Astrocyte (in vitro differentiated cells and primary cell): ENCODE measurements around the gene PJVK. TPM values are rescaled to one million over a fixed set of nuclear protein-coding genes. Genes with fewer than 3 reads are reported as not detected.
A peak's percentile ranks its signal among the peaks of the same experiment; 100 is the strongest.

Experiments used
- DNase-seq: peaks from one replicate; pipeline ENCODE4 v3.0.0-alpha.2; 2010; ENCODE audit warnings: low read depth
- FAIRE-seq: peaks from 2 replicates; lab custom pipeline; 2011; peaks lifted over from hg19 to GRCh38; lab: Jason Lieb, UNC
- H2AFZ ChIP-seq: 2 replicates; pipeline ENCODE4 v1.6.0; 2012; ENCODE audit warnings: low read depth, low read length, inconsistent platforms
- H3K27ac ChIP-seq: 2 replicates; pipeline ENCODE4 v1.5.1; 2011; ENCODE audit warnings: low read depth, low read length, inconsistent platforms
- H3K27me3 ChIP-seq: 2 replicates; pipeline ENCODE4 v1.6.0; 2011; ENCODE audit warnings: low read length, inconsistent platforms; ENCODE audit not compliant: insufficient read depth
- H3K36me3 ChIP-seq: 2 replicates; pipeline ENCODE4 v1.5.1; 2011; ENCODE audit warnings: low read length, inconsistent platforms; ENCODE audit not compliant: insufficient read depth
- H3K4me1 ChIP-seq: 2 replicates; pipeline ENCODE4 v1.5.1; 2011; ENCODE audit warnings: low read length, inconsistent platforms; ENCODE audit not compliant: insufficient read depth
- H3K4me2 ChIP-seq: 2 replicates; pipeline ENCODE4 v1.6.0; 2012; ENCODE audit warnings: low read length, inconsistent platforms
- H3K4me3 ChIP-seq: 2 replicates; pipeline ENCODE4 v1.5.1; 2011; ENCODE audit warnings: low read depth, mild to moderate bottlenecking, low read length, inconsistent platforms; ENCODE audit not compliant: insufficient read depth
- H3K79me2 ChIP-seq: 2 replicates; pipeline ENCODE4 v1.6.0; 2012; ENCODE audit warnings: mild to moderate bottlenecking, low read length, inconsistent platforms; ENCODE audit not compliant: insufficient read depth
- H3K9ac ChIP-seq: 2 replicates; pipeline ENCODE4 v1.6.0; 2012; ENCODE audit warnings: mild to moderate bottlenecking, low read length, inconsistent platforms
- H3K9me3 ChIP-seq: 2 replicates; pipeline ENCODE4 v1.5.1; 2012; ENCODE audit warnings: low read depth, mild to moderate bottlenecking, low read length, inconsistent platforms; ENCODE audit not compliant: insufficient read depth
- H4K20me1 ChIP-seq: 2 replicates; pipeline ENCODE4 v1.6.0; 2012; ENCODE audit warnings: low read length, inconsistent platforms; ENCODE audit not compliant: insufficient read depth
- H3K27ac Mint-ChIP-seq: one replicate; pipeline ENCODE4 v1.8.0; 2021; ENCODE audit warnings: mild to moderate bottlenecking, mixed read lengths; ENCODE audit not compliant: unreplicated experiment
- H3K27me3 Mint-ChIP-seq: one replicate; pipeline ENCODE4 v1.8.0; 2021; ENCODE audit warnings: low read depth, mixed read lengths; ENCODE audit not compliant: unreplicated experiment
- H3K36me3 Mint-ChIP-seq: one replicate; pipeline ENCODE4 v1.8.0; 2021; ENCODE audit warnings: low read depth, mixed read lengths; ENCODE audit not compliant: unreplicated experiment
- H3K4me1 Mint-ChIP-seq: one replicate; pipeline ENCODE4 v1.8.0; 2021; ENCODE audit warnings: low read depth, mixed read lengths; ENCODE audit not compliant: unreplicated experiment
- H3K4me3 Mint-ChIP-seq: one replicate; pipeline ENCODE4 v1.8.0; 2021; ENCODE audit warnings: mild to moderate bottlenecking, moderate library complexity, mixed read lengths; ENCODE audit not compliant: unreplicated experiment
- H3K9me3 Mint-ChIP-seq: one replicate; pipeline ENCODE4 v1.8.0; 2021; ENCODE audit warnings: mild to moderate bottlenecking, mixed read lengths; ENCODE audit not compliant: unreplicated experiment
- EZH2 ChIP-seq: IDR thresholded peaks from 2 replicates; pipeline ENCODE4 v1.6.1; 2012; ENCODE audit warnings: mild to moderate bottlenecking, low read length, inconsistent platforms; ENCODE audit not compliant: insufficient read depth
- total RNA-seq: library from RNA; stranded (reverse); gene quantifications from 2 replicates; pipeline ENCODE4 v1.2.1, GENCODE V29; 2021
- TF ChIP-seq, protein P1 (sequence below): IDR thresholded peaks from 2 replicates; pipeline ENCODE4 v1.5.1; 2011; ENCODE audit warnings: low read depth, mild to moderate bottlenecking, inconsistent platforms, low read length, moderate library complexity; ENCODE audit not compliant: insufficient read depth

Gene PJVK
- total RNA-seq, 1 donor from 2014 or later, result 2.4 TPM

DNA sequence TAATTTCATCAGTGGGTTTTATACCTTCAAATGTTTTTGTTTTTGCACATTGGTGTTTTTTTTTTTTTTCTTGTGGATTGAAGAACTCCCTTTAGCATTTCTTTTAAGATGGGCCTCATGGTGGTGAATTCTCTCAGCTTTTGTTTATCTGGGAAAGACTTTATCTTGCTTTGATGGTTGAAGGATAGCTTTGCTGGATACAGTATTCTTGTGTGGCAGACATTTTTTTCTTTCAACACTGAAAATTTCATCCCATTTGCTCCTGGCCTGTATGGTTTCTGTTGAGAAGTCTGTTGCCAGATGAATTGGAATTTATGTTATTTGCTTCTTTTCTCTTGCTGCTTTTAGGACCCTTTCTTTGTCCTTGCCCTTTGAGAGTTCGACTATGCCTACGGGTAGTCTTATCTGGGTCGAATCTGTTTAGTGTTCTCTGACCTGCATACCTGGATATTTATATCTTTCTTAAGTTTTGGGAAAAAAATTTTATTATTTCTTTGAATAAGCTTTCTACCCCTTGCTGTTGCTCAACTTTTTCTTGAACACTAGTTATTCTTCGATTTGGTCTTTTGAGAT, 25.8 kb upstream of the PJVK start:
- peaks cover 7% of the 10 kb centered on the region for H3K9me3 Mint-ChIP-seq
- no peaks in the 10 kb centered on the region for H3K27me3 ChIP-seq
- no peaks in the 10 kb centered on the region for H3K4me1 Mint-ChIP-seq
- H3K36me3 Mint-ChIP-seq, result peaks cover 42% of the 10 kb centered on the region
- no peak overlapping the region for H3K4me3 Mint-ChIP-seq
- FAIRE-seq (no peak), DNase-seq (no peak)
- H2AFZ ChIP-seq, result no peak overlapping the region
- peaks cover 14% of the 10 kb centered on the region for H3K36me3 ChIP-seq
- H3K79me2 ChIP-seq, result peaks cover 33% of the 10 kb centered on the region
- TF ChIP-seq, protein P1, sequence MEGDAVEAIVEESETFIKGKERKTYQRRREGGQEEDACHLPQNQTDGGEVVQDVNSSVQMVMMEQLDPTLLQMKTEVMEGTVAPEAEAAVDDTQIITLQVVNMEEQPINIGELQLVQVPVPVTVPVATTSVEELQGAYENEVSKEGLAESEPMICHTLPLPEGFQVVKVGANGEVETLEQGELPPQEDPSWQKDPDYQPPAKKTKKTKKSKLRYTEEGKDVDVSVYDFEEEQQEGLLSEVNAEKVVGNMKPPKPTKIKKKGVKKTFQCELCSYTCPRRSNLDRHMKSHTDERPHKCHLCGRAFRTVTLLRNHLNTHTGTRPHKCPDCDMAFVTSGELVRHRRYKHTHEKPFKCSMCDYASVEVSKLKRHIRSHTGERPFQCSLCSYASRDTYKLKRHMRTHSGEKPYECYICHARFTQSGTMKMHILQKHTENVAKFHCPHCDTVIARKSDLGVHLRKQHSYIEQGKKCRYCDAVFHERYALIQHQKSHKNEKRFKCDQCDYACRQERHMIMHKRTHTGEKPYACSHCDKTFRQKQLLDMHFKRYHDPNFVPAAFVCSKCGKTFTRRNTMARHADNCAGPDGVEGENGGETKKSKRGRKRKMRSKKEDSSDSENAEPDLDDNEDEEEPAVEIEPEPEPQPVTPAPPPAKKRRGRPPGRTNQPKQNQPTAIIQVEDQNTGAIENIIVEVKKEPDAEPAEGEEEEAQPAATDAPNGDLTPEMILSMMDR, result no peak
- TF ChIP-seq EZH2, result no peak
- no peak overlapping the region for H3K27ac ChIP-seq
- no peaks in the 10 kb centered on the region for H4K20me1 ChIP-seq
- H3K27me3 Mint-ChIP-seq, result no peaks in the 10 kb centered on the region
- H3K4me1 ChIP-seq, result peaks cover 3% of the 10 kb centered on the region
- H3K9ac ChIP-seq, result no peak overlapping the region
- H3K4me2 ChIP-seq, result no peak overlapping the region
- no peak overlapping the region for H3K4me3 ChIP-seq
- H3K9me3 ChIP-seq, result no peaks in the 10 kb centered on the region
- H3K27ac Mint-ChIP-seq, result no peak overlapping the region

DNA sequence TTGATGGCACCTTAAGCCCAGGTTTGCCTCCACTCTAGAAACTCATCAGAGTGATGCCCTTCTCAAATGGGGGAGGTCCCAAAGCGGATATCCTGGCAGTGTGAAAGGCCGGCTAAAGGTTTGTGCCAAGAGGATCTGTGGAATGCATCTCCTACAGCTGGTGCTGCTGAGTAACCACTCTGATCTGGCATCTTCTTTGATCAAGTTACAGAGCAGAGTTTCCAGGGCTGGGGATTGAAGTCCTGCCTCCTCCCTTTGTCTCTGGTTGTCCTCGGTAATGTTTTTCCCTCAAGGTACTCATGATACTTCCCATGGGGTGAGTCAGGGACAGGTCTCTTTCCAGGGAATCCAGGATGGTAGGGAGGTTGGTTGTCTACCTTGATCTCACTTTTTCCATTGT, 24.8 kb upstream of the PJVK start:
- no peaks in the 10 kb centered on the region for H3K4me1 Mint-ChIP-seq
- H3K36me3 ChIP-seq, result peaks cover 18% of the 10 kb centered on the region
- H3K27ac Mint-ChIP-seq, result no peak overlapping the region
- no peaks in the 10 kb centered on the region for H4K20me1 ChIP-seq
- FAIRE-seq, result no peak
- H3K4me2 ChIP-seq, result no peak overlapping the region
- no peaks in the 10 kb centered on the region for H3K27me3 Mint-ChIP-seq
- no peak overlapping the region for H3K9ac ChIP-seq
- no peak overlapping the region for H3K27ac ChIP-seq
- H3K9me3 Mint-ChIP-seq, result peaks cover 7% of the 10 kb centered on the region
- peaks cover 3% of the 10 kb centered on the region for H3K4me1 ChIP-seq
- no peak overlapping the region for H3K4me3 ChIP-seq
- no peak overlapping the region for H3K4me3 Mint-ChIP-seq
- peak; percentile 36 for DNase-seq
- TF ChIP-seq, protein P1, result no peak
- no peak for TF ChIP-seq EZH2
- no peaks in the 10 kb centered on the region for H3K27me3 ChIP-seq
- H2AFZ ChIP-seq, result no peak overlapping the region
- H3K36me3 Mint-ChIP-seq, result peaks cover 42% of the 10 kb centered on the region
- peaks cover 30% of the 10 kb centered on the region for H3K79me2 ChIP-seq
- H3K9me3 ChIP-seq, result no peaks in the 10 kb centered on the region

DNA sequence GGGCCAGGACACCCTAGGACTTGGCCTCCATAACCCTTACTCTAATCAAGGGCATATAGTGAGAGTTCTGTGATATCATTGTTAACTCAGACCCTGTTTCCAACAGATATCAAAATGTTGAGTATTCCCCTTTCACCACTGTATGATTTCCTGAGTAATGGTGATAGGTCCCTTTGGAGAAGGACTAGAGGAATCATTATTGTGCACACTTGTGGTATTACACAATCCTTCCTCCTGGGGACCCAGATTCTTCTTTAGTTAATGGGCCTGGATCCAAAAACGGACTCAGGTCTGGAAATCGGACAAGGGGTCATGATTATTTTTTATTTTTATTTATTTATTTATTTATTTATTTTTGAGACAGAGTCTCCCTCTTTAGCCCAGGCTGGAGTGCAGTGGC, 23.7 kb upstream of the PJVK start:
- H3K36me3 Mint-ChIP-seq, result peaks cover 43% of the 10 kb centered on the region
- TF ChIP-seq EZH2, result no peak
- TF ChIP-seq, protein P1, result no peak
- no peak for DNase-seq
- Histone ChIP-seq H3K9me3 (no peaks in the 10 kb centered on the region), H3K27me3 (no peaks in the 10 kb centered on the region), H3K79me2 (peaks cover 28% of the 10 kb centered on the region), H4K20me1 (no peaks in the 10 kb centered on the region), H3K9ac (no peak overlapping the region), H3K36me3 (peaks cover 24% of the 10 kb centered on the region), H3K4me2 (no peak overlapping the region), H3K4me3 (no peak overlapping the region), H3K4me1 (peaks cover 3% of the 10 kb centered on the region), H2AFZ (no peak overlapping the region), H3K27ac (no peak overlapping the region)
- H3K4me1 Mint-ChIP-seq, result no peaks in the 10 kb centered on the region
- no peak for FAIRE-seq
- H3K9me3 Mint-ChIP-seq, result peaks cover 4% of the 10 kb centered on the region
- H3K4me3 Mint-ChIP-seq, result no peak overlapping the region
- H3K27ac Mint-ChIP-seq, result no peak overlapping the region
- no peaks in the 10 kb centered on the region for H3K27me3 Mint-ChIP-seq
